ENCODE data around the gene B9D1. TPM values are rescaled to one million over a fixed set of nuclear protein-coding genes. Genes with fewer than 3 reads are reported as not detected.

The B9D1 gene
- polyA plus RNA-seq, 1 experiment, result 55.8 TPM

GRCh38 chr17:19345067-19345460 lies 17.5 kb downstream of the B9D1 start:
- POLR2A ChIA-PET, result no interaction called here
- CTCF ChIA-PET, result no interaction called here
- DNase-seq (ENCODE audit: low read depth), result no peak
- H3K27me3 ChIP-seq (ENCODE audit: control insufficient read depth, insufficient read depth, low read length), result no peaks in the 10 kb centered on the region
- TF ChIP-seq CTCF (IDR thresholded peaks at IDR 0.05; ENCODE audit: insufficient read depth, low read depth, low read length), result no peak
- no peak overlapping the region for H3K4me3 ChIP-seq (ENCODE audit: low read depth, low read length)
- peaks cover 2% of the 10 kb centered on the region; the same call in 1 of the 2 replicates for H3K36me3 ChIP-seq (ENCODE audit: control insufficient read depth, insufficient read depth, low read length)

GRCh38 chr17:19344311-19345066 lies 18.0 kb downstream of the B9D1 start:
- Histone ChIP-seq H3K36me3 (ENCODE audit: control insufficient read depth, insufficient read depth, low read length) (peaks cover 2% of the 10 kb centered on the region; the same call in 1 of the 2 replicates), H3K4me3 (ENCODE audit: low read depth, low read length) (no peak overlapping the region), H3K27me3 (ENCODE audit: control insufficient read depth, insufficient read depth, low read length) (no peaks in the 10 kb centered on the region)
- CTCF ChIA-PET, result no interaction called here
- no peak for DNase-seq (ENCODE audit: low read depth)
- no peak for TF ChIP-seq CTCF (IDR thresholded peaks at IDR 0.05; ENCODE audit: insufficient read depth, low read depth, low read length)
- POLR2A ChIA-PET, result no interaction called here

- Histone ChIP-seq H3K4me3 (ENCODE audit: low read depth, low read length) (no peak overlapping the region), H3K27me3 (ENCODE audit: control insufficient read depth, insufficient read depth, low read length) (no peaks in the 10 kb centered on the region), H3K36me3 (ENCODE audit: control insufficient read depth, insufficient read depth, low read length) (peaks cover 2% of the 10 kb centered on the region; the same call in 1 of the 2 replicates)
- POLR2A ChIA-PET, result no interaction called here
- TF ChIP-seq CTCF (IDR thresholded peaks at IDR 0.05; ENCODE audit: insufficient read depth, low read depth, low read length), result no peak
- DNase-seq (ENCODE audit: low read depth), result no peak
- CTCF ChIA-PET, result no interaction called here
These were observed 18.8 kb downstream of the B9D1 start for GRCh38 chr17:19343671-19344151.

- no peaks in the 10 kb centered on the region for H3K27me3 ChIP-seq (ENCODE audit: control insufficient read depth, insufficient read depth, low read length)
- ChIA-PET POLR2A (no interaction called here), CTCF (interaction anchor here (0.8 to 1.2 kb wide), 2 partner anchors 11 to 105 kb away, joined by 3 to 5 read pairs; no protein-coding TSS in a partner anchor)
- H3K4me3 ChIP-seq (ENCODE audit: low read depth, low read length), result no peak overlapping the region
- no peak for DNase-seq (ENCODE audit: low read depth)
- peaks cover 2% of the 10 kb centered on the region; the same call in 1 of the 2 replicates for H3K36me3 ChIP-seq (ENCODE audit: control insufficient read depth, insufficient read depth, low read length)
- no peak for TF ChIP-seq CTCF (IDR thresholded peaks at IDR 0.05; ENCODE audit: insufficient read depth, low read depth, low read length)
These were observed 19.3 kb downstream of the B9D1 start for GRCh38 chr17:19343256-19343630.

GRCh38 chr17:19342611-19343255 lies 19.8 kb downstream of the B9D1 start:
- POLR2A ChIA-PET, result no interaction called here

More at GRCh38 chr17:19342611-19343255, 19.8 kb downstream of the B9D1 start:
- Histone ChIP-seq H3K36me3 (ENCODE audit: control insufficient read depth, insufficient read depth, low read length) (peaks cover 2% of the 10 kb centered on the region; the same call in 1 of the 2 replicates), H3K4me3 (ENCODE audit: low read depth, low read length) (no peak overlapping the region), H3K27me3 (ENCODE audit: control insufficient read depth, insufficient read depth, low read length) (no peaks in the 10 kb centered on the region)
- CTCF ChIA-PET, result interaction anchor here (0.6 to 1.2 kb wide), 4 partner anchors 11 to 488 kb away, joined by 3 to 5 read pairs (median 3); no protein-coding TSS in a partner anchor
- no peak for DNase-seq (ENCODE audit: low read depth)
- no peak for TF ChIP-seq CTCF (IDR thresholded peaks at IDR 0.05; ENCODE audit: insufficient read depth, low read depth, low read length)
